Posterior cingulate gyrus (tissue), 11 donors: Measurements from ENCODE around the gene MGME1.
A peak's percentile ranks its signal among the peaks of the same experiment; 100 is the strongest.

Source experiments
- DNase-seq, 10 donors: peaks; one replicate each; pipeline versions ENCODE4 v3.0.0 to v3.0.0-alpha.2; 2020 to 2021; ENCODE audit warnings: mixed read lengths in 3 of 10
- intact Hi-C: fragments of 100-400 bp; cut with DNase I; formaldehyde crosslinking; loops from one replicate; pipeline ENCODE4 v1.15.1; 2023

The MGME1 gene

DNA sequence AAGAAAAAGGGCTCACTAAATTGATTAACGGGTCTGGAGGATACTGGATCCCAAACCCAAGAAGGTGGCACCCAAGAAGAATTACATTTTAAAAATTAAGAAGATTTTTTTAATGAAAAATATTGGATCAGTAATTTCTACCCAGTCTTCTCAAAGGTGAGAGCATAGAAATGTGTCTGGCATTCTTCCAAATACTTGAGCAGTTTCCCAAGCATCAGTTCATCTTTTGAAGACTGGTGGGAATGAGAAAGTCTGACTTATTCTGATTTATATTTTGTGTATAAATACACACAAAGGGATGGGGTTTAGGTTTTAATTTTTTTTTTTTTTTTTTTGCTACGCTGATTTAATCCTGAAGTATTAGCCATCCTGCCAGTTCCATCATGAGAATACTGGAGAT, 3.3 kb downstream of the MGME1 start:
- no peak for DNase-seq
- intact Hi-C loops: no loop called here

DNA sequence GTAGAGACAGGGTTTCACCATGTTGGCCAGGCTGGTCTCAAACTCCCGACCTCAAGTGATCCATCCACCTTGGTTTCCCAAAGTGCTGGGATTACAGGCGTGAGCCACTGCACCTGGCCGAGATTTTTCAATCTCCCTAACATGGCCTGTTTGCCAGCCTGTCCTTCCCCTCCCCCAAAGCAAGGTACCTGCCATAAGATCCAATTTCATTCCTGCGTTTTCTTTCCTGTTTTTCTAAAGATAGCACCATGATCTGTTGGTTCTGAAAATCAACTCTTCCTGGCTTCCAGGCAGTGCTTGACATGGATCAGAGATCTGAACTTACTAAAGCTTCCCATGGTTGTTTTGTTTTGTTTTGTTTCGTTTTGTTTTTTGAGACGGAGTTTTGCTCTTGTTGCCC, 7.5 kb downstream of the MGME1 start:
- DNase-seq: no peak
- intact Hi-C loops: no loop called here

DNA sequence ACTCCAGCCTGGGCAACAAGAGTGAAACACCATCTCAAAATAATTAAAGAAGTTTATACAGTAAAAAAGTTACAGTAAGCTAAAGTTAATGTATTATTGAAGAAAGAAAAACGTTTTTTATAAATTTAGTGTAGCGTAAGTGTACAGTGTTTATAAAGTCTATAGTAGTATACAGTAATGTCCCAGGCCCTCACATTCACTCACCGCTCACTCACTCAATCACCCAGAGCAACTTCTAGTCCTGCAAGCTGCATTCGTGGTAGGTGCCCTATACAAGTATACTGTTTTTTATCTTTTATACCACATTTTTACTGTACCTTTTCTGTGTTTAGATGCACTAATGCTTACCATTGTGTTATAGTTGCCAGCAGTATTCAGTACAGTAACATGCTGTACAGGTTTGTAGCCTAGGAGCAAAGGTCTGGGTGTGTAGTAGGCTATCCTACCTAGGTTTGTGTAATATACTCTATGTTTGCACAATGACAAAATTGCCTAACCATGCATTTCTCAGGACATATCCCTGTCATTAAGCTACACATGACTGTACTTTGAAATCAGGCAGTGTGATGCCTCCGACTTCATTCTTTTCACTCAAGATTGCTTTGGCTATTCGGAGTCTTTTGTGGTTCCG, 16.7 kb downstream of the MGME1 start:
- intact Hi-C loops: no loop called here
- DNase-seq: no peak

DNA sequence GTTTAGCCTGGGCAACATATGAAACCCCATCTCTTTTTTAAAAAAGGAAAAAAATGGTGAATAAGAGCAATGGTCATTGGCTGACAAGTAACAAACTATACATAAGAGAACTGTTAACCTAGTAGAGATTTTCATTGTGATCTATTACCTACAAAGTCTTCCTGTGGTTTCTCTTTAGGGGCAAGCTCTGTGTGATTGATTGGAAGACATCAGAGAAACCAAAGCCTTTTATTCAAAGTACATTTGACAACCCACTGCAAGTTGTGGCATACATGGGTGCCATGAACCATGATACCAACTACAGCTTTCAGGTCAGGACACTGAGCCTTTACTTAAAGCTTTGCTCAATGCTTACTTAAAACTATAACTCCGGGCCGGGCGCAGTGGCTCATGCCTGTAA, 19.2 kb downstream of the MGME1 start:
- intact Hi-C loops: no loop called here
- DNase-seq: no peak

DNA sequence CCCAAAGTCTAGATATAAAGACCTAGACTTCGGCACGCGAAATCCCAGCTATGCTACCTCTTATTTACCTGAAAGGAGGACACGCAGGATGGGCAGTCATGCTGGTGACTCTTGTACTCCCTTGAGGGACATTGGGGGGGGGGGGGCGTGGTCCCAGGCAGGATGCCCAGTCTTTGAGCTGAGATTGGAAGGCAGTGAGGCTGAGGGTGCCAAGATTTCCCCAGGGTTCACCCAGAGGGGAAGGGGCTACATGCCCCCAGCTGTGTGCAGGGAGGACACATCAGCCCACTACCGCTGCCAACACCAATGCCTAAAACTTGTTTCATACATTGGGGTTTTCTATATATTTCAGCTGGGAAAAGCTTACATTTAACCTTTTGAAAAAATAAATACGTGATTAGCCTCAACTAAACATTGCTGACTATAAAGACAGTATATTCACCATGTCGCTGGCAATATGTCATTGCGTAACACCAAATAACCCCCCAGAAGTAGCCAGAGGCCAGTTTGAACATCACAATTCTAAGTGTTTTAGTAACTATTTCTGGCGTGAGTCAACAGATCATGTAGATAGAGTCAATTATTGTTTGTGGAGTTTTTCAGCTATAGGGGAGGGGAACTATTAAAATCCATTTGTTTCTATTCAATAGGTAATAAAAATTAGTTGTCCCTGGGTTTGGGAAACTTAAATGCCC, 21.6 kb downstream of the MGME1 start:
- intact Hi-C loops: loop anchor here (10.0 kb wide), 2 partner anchors 306 to 486 kb away; partner anchors contain the start of gene RRBP1
- DNase-seq: no peak

DNA sequence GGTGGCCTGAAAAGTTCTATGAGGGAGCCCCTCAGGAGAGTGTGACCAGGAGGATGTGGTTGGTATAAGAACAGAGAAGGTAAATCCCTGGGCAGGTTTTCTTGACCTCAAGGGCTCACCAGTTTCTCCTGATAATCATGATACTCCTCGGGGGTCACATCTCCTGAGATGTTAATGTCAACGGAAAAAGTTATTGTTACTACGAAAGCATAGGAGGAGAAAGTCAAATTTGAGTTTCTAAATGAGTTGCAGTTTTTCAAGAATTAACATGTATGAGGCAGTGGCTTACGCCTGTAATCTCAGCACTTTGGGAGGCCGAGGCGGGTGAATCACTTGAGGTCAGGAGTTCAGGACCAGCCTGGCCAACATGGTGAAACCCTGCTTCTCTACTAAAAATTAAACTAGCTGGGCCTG, 23.4 kb downstream of the MGME1 start:
- DNase-seq: no peak
- intact Hi-C loops: loop anchor here (10.0 kb wide), 2 partner anchors 307 to 487 kb away; partner anchors contain the start of gene RRBP1

DNA sequence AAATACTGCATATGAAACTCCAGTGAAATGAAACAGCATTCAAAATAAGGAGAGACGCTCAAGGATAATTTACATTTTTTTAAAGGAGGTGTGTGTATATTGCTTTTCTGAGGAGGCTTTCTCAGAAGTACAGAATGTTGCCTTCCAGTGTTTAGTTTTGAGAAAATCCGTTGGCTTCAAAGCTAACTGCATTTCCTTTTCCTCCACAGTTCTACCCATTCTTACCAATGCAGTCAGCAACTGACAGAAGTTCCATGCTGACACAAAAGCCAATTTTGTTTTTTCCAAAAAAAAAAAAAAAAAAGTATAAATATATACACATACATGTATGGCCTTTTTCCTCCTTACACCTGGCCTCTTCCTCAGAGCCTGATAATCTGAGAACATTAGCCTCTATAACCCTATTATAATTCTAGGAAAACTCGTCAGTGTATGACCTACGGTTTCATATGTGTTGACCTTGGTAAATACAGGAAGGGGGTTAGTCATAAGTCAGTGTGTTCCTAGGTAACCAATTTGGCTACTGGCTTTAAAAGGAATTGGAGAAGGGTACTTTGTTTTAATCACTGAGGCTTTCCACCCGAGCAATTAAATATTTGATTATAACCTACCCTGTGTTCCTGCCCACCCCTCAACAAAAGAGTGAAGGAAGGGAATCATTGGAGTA, 24.2 kb downstream of the MGME1 start:
- intact Hi-C loops: loop anchor here (10.0 kb wide), 2 partner anchors 308 to 488 kb away; partner anchors contain the start of gene RRBP1
- no peak for DNase-seq

DNA sequence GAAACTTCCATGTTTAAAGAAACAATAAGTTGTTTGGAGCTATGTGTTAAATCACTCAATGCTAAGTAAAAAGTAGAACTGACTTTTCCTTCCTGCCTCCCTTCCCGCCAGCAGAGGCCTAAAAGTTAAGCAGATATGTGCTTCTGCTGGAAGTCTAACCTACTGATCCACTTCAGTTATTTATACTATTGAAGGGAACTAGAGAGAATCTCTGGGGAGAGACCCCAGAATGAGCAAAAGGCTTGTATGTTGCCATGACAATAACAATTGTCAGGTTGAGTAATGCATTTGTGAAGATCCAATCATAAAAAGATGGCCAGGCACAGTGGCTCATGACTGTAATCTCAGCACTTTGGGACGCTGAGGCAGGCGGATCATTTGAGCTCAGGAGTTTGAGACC, 24.7 kb downstream of the MGME1 start:
- intact Hi-C loops: loop anchor here (10.0 kb wide), 2 partner anchors 309 to 489 kb away; partner anchors contain the start of gene RRBP1
- no peak for DNase-seq

DNA sequence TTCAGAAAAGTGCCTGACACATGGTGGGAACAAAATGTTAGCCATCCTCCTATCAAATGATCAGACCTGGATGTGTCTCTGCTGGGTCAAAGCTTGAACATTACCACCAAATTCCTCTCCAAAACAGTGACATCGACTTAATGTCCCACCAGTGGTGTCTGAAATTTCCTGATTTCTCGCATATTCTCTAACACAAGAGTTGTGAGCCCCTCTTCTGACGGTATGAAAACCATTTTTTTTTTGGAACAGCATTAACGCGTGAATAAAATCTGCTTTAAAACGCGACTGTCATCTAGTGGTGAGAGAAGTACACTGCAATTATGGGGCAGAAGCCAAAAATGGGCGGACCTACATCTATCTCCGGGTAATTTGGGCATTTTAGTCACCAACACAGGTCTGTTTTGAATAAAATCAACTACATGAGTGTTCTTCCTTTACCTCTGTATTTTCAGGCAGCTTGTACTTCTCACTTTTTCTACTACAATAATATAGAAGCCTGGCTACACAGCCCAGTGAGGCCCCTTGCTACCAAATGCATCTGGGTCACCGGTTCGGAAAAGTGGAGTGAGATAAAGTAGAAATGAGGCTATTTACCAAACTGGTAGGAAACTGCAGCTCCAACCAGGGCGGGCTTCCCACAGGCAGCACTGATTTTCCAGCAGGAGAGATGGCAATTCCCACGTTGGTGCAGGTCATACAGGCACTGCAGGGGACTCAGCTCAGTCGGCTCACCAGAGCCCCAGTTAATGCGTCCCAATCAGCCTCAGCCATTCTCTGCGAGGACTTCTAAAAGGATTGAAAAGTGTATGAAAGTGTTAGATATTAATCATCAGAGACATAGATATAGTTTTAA, 27.4 kb downstream of the MGME1 start:
- peak in 2 of 10 donors; percentile 29 to 80 for DNase-seq
- intact Hi-C loops: loop anchor here (10.0 kb wide), 2 partner anchors 311 to 491 kb away; partner anchors contain the start of gene RRBP1

DNA sequence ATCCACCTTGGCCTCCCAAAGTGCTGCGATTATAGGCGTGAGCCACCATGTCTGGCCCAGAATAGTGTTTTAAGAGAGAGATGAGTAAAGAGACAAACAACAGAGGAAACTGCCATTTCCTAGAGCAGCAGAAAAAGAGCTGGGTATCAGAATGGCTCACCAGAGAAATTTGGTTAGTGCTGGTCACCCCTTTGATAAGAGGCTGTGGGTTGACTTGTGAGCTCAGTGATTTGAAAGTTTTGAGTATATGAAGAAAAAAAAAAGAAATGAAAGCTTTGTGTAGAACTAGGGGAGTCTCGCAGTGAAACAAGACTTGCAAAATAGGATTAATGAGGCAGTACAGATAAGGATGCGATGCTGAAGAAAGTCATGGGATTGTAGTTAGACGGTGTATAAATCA, 29.6 kb downstream of the MGME1 start:
- no peak for DNase-seq
- intact Hi-C loops: loop anchor here (10.0 kb wide), 2 partner anchors 314 to 494 kb away; partner anchors contain the start of gene RRBP1

DNA sequence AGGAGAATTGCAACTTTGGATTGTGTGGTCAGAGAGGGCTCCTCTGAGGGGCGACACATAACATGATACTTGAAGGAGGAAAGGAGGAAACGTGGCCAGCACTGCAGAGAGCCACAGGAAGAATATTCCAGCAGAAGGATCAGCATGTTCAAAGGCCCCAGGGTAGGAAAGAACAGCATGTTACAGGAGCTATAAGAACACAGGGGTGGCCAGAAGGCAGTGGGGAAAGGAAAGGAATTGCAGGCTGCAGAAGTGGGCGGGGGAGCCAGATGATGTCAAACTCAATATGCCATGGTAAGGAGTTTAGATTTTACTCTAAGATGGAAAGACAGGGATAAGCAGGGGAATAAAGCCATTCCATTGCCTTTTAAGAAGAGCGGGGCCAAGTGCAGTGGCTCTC, 30.7 kb downstream of the MGME1 start:
- DNase-seq: peak in 2 of 10 donors; percentile 42 to 57
- intact Hi-C loops: loop anchor here (10.0 kb wide), 2 partner anchors 315 to 495 kb away; partner anchors contain the start of gene RRBP1

DNA sequence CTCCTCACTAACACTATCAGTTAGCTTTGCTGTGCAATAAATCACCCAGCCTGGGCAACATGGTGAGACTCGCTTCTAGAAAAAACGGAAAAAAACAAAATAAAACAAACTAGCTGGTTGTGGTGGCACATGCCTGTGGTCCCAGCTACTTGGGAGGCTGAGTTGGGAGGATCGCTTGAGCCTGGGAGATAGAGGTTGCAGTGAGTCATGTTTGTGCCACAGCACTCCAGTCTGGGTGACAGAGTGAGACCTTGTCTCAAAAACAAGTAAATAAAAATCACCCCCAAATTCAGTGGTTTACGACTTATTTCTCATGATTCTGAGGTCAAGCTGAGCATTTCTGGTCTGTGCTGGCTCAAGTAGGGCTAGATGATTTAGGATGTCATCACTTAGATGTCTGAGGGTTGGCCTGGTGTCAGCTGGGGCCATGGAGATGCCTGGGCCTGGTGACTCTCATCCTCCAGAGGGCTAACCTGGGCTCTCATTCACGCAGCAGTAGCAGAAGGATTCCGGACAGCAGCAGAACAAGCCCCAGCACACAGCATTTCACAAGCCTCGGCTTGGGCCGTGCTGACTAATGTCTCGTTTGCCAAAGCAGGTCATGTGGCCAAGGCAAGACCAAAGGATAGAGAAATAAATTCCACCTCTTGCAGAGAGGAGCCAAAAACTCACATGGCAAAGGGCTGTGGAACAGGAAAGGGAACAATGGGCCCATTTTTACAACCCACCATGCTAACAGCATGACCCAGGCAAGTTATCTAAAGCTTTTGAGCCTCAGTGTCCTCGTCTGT, 32.5 kb downstream of the MGME1 start:
- peak in 8 of 10 donors; percentile 23 to 89 (median 48) for DNase-seq
- intact Hi-C loops: no loop called here

DNA sequence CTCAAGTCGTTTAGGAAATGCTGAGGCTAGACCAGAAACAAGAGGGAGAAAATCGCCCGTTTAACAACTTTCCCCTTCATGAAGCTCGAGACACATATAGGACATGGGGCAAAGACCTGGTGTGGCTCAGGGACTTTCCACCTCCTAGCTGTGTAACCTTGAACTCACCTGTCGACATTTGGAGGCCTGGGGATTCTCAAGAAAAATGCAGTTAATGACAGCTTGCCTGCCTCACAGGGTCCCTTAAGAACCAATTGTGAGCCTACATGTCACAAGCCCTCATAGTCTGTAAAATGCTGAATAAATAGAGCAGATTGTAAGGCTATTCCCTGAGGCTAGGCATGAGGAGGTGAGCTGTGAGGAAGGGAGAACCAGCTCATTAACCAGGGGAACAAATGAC, 35.1 kb downstream of the MGME1 start:
- intact Hi-C loops: no loop called here
- DNase-seq: no peak

DNA sequence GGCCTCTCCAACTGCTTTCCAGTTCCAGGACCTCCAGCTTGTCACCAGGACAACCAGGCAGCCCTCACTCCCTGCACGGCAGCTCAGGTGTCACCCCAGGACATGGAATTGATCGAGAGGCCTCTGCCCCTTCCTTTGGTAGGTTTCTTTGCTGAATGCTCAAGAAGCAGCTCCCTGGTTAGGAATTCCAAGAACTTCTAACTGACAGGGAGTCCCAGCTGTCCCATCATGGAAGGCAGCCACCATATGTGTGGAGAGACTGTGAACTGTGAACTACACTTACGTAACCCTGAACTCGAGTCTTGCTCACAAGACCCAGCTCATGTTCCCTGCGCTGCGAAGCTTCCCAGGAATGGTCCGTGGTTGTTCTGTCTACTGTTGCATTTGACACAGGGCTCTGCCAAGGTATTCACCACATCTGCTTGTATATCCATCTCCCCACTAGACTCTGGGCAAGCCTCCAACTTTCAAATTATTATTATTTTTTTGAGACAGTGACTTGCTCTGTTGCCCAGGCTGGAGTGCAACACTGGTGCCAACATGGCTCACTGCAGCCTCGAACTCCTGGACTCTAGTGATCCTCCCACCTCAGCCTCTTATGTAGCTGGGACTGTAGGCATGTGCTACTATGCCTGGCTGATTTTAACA, 35.7 kb downstream of the MGME1 start:
- intact Hi-C loops: no loop called here
- peak in 1 of 10 donors; percentile 81 for DNase-seq

DNA sequence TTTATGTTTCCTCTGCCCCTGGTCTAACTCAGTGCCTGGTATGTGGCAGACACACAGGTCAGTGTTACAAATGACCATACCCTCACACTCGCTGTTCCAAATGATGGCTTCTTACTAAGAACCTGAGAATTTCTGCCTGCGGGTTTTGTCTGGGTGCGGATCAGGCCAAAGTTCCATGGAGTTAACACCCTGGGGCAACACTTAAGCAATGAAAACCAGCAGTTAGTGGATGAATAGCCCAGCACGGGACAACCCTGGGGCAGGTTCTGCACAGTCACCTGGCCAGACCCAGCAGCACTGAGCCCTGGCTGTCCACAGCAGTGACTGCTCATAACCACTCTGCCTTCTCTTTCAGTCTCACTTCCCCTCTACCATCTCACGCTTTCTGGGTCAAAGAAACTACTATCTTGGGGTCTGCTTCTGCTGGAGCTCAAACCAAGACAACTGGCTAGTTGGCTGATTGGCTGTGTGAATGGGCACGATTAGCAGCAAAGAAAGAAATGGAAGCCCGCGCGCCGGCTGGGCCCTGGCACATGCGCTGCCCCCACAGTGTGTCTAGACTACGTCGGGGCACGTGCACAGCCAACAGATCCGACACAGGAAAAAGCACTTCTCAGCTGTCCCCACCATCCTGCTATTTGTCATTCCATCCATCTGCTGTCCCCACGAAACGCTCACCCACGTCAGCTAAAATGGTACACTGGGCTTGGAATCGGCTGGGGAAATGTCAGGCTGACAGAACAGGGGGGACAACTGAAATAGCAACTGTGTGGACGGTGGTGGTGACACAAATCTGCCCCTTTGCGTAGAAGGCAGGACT, 36.6 kb downstream of the MGME1 start:
- DNase-seq: peak in 8 of 10 donors; percentile 16 to 90 (median 64)
- intact Hi-C loops: no loop called here

DNA sequence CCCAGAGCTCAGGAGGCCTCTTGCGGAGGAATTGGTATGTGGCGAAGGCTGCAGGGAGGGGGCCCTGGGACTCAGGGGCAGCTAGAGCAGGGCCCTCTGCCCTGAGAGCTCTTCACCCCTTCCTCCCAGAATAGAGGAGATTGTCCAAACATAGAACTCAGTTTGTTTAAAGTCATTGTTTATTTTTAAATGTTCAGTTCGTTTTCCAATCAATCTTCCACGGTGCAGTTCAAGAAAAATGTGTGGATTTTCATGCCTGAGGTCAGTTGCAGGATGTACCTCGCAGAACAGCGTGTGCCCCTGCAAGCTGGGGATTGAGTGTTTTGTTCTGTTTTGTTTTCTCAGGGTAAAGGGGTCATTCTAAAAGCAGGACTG, 37.2 kb downstream of the MGME1 start:
- DNase-seq: no peak
- intact Hi-C loops: no loop called here

DNA sequence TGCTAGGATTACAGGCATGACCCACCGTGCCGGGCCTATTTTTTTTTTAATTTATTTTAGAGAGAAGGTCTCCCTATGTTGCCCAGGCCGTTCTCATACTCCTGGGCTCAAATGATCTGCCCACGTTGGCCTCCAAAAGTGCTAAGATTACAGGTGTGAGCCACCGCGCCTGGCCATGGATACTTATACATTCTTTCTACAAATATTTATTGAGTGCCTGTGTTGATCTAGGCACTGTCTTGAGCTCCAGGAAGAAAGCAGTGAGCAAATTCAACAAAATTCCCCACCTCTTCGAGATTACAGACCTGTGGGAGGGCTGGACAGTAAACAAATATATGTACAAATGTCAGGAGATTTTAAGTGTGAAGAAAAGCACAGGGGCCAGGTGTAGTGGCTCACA, 37.9 kb downstream of the MGME1 start:
- intact Hi-C loops: no loop called here
- DNase-seq: no peak
